IMR-90 (cell line): ENCODE results near the gene GBF1. TPM values are rescaled to one million over a fixed set of nuclear protein-coding genes. Genes with fewer than 3 reads are reported as not detected.

Experiments
- ATAC-seq: fragments of 200-7000 bp; cut with Tn5 transposase; 2 replicates; pipeline ENCODE4 v1.9.1; 2020; ENCODE audit warnings: low read depth, mild to moderate bottlenecking, moderate library complexity
- BruUV-seq: library from RNA; stranded (reverse); fragments of 400-500 nt; replicated peaks from 2 replicates; lab custom pipeline; 2021; lab: Mats Ljungman, UMichigan
- CTCF ChIA-PET: fragments of 300-600 bp; formaldehyde crosslinking; extraction: SDS; loops from one replicate; lab custom pipeline; 2021; ENCODE audit warnings: antibody characterized with exemption; lab: Yijun Ruan, JAX
- POLR2A ChIA-PET: fragments of 300-600 bp; sonication (Branson Sonifier 250); formaldehyde crosslinking; loops from one replicate; lab custom pipeline; 2022; ENCODE audit warnings: antibody characterized with exemption; ENCODE audit not compliant: unreplicated experiment; lab: Charles Lee
- DNase-seq: peaks from one replicate; pipeline ENCODE4 v3.0.0; 2013
- H2AFZ ChIP-seq: replicated peaks from 2 replicates; pipeline ENCODE3; 2013; ENCODE audit warnings: low read length, mild to moderate bottlenecking; ENCODE audit not compliant: poor library complexity
- H2AK5ac ChIP-seq: 2 replicates; pipeline ENCODE4 v1.6.1; 2013; ENCODE audit warnings: low read depth, low read length, inconsistent platforms
- H2AK9ac ChIP-seq: replicated peaks from 2 replicates; pipeline ENCODE3; 2013; ENCODE audit warnings: mild to moderate bottlenecking, low read depth, low read length, moderate library complexity; ENCODE audit not compliant: poor library complexity
- H2BK120ac ChIP-seq: 2 replicates; pipeline ENCODE4 v1.6.1; 2013; ENCODE audit warnings: low read depth, low read length, inconsistent platforms
- H2BK15ac ChIP-seq: 3 replicates; pipeline ENCODE4 v1.6.1; 2013; ENCODE audit warnings: low read depth, low read length, inconsistent platforms
- H2BK20ac ChIP-seq: 2 replicates; pipeline ENCODE4 v1.6.1; 2013; ENCODE audit warnings: low read depth, mild to moderate bottlenecking, inconsistent platforms, low read length, moderate library complexity
- H2BK5ac ChIP-seq: 2 replicates; pipeline ENCODE4 v1.6.1; 2013; ENCODE audit warnings: mild to moderate bottlenecking, low read depth, low read length, inconsistent platforms; ENCODE audit not compliant: poor library complexity, severe bottlenecking
- H3K14ac ChIP-seq: replicated peaks from 2 replicates; pipeline ENCODE4 v1.6.1; 2013; ENCODE audit warnings: low read depth, low read length, inconsistent platforms
- H3K18ac ChIP-seq: 2 replicates; pipeline ENCODE4 v1.6.1; 2013; ENCODE audit warnings: low read depth, low read length, control low read depth
- H3K23ac ChIP-seq: 2 replicates; pipeline ENCODE4 v1.6.1; 2013; ENCODE audit warnings: low read depth, low read length, inconsistent platforms
- H3K27ac ChIP-seq: 2 replicates; pipeline ENCODE4 v1.5.1; 2013; ENCODE audit warnings: mild to moderate bottlenecking, control low read depth, low read length; ENCODE audit not compliant: insufficient read depth
- H3K27me3 ChIP-seq: 2 replicates; pipeline ENCODE4 v1.6.1; 2013; ENCODE audit warnings: low read length; ENCODE audit not compliant: control insufficient read depth, insufficient read depth
- H3K36me3 ChIP-seq: 2 replicates; pipeline ENCODE4 v1.6.1; 2013; ENCODE audit warnings: low read length, mixed read lengths; ENCODE audit not compliant: control insufficient read depth, insufficient read depth
- H3K4ac ChIP-seq: 2 replicates; pipeline ENCODE4 v1.6.1; 2013; ENCODE audit warnings: low read depth, low read length, inconsistent platforms
- H3K4me1 ChIP-seq: 2 replicates; pipeline ENCODE4 v1.6.1; 2013; ENCODE audit warnings: low read length, mixed read lengths; ENCODE audit not compliant: control insufficient read depth, insufficient read depth
- H3K4me2 ChIP-seq: 2 replicates; pipeline ENCODE4 v1.6.1; 2013; ENCODE audit warnings: low read depth, mild to moderate bottlenecking, control low read depth, low read length, moderate library complexity
- H3K4me3 ChIP-seq: 2 replicates; pipeline ENCODE4 v1.5.1; 2013; ENCODE audit warnings: low read depth, mild to moderate bottlenecking, control low read depth, low read length, moderate library complexity; ENCODE audit not compliant: insufficient read depth
- H3K56ac ChIP-seq: 2 replicates; pipeline ENCODE4 v1.6.1; 2013; ENCODE audit warnings: low read length, inconsistent platforms; ENCODE audit not compliant: insufficient read depth; ENCODE audit errors: extremely low read depth
- H3K79me1 ChIP-seq, 2 experiments: 2 replicates each; pipeline ENCODE4 v1.6.1; 2013; ENCODE audit warnings: low read length in 2 of 2, inconsistent platforms in 1 of 2, low read depth in 1 of 2
- H3K9ac ChIP-seq: 2 replicates; pipeline ENCODE4 v1.6.1; 2013; ENCODE audit warnings: low read depth, low read length, control low read depth
- H3K9me1 ChIP-seq: 2 replicates; pipeline ENCODE4 v1.6.1; 2013; ENCODE audit warnings: low read length, inconsistent platforms; ENCODE audit not compliant: insufficient read depth
- H3K9me3 ChIP-seq: 2 replicates; pipeline ENCODE4 v1.6.1; 2013; ENCODE audit warnings: low read length; ENCODE audit not compliant: control insufficient read depth, insufficient read depth
- H4K20me1 ChIP-seq: 2 replicates; pipeline ENCODE4 v1.6.1; 2013; ENCODE audit warnings: low read length, inconsistent platforms; ENCODE audit not compliant: insufficient read depth
- H4K5ac ChIP-seq: 2 replicates; pipeline ENCODE4 v1.6.1; 2013; ENCODE audit warnings: mild to moderate bottlenecking, low read depth, low read length, control low read depth
- H4K8ac ChIP-seq, 2 experiments: 2 replicates each; pipeline ENCODE4 v1.6.1; 2013; ENCODE audit warnings: low read depth in 2 of 2, low read length in 2 of 2, control low read depth in 1 of 2, inconsistent platforms in 1 of 2
- H4K91ac ChIP-seq: 2 replicates; pipeline ENCODE4 v1.6.1; 2013; ENCODE audit warnings: low read depth, low read length, inconsistent platforms; ENCODE audit not compliant: insufficient read depth
- BHLHE40 ChIP-seq: fragments of 150-350 bp; IDR thresholded peaks from 2 replicates; pipeline ENCODE4 v1.6.1; 2016; ENCODE audit warnings: mild to moderate bottlenecking, low read depth, low read length
- ELK1 ChIP-seq: fragments of 150-350 bp; IDR thresholded peaks from 2 replicates; pipeline ENCODE4 v1.6.1; 2016; ENCODE audit warnings: low read depth, mild to moderate bottlenecking, low read length, moderate library complexity, borderline replicate concordance
- MXI1 ChIP-seq: IDR thresholded peaks from 2 replicates; pipeline ENCODE4 v1.6.1; 2012; ENCODE audit warnings: low read depth, mild to moderate bottlenecking, low read length, moderate library complexity, borderline replicate concordance
- POLR2A ChIP-seq: IDR thresholded peaks from 2 replicates; pipeline ENCODE4 v1.6.1; 2012; ENCODE audit warnings: mild to moderate bottlenecking, low read depth, low read length
- RAD21 ChIP-seq: IDR thresholded peaks from 2 replicates; pipeline ENCODE4 v1.6.1; 2012; ENCODE audit warnings: low read length, improper control_type of control experiment
- RFX5 ChIP-seq: IDR thresholded peaks from 2 replicates; pipeline ENCODE4 v1.8.0; 2012; ENCODE audit warnings: low read depth, mild to moderate bottlenecking, low read length, moderate library complexity
- SMC3 ChIP-seq: fragments of 150-350 bp; IDR thresholded peaks from 2 replicates; pipeline ENCODE4 v1.6.1; 2016; ENCODE audit warnings: low read depth, mild to moderate bottlenecking, antibody characterized with exemption, low read length, moderate library complexity
- dilution Hi-C: fragments of 300-500 bp; cut with HindIII; formaldehyde crosslinking; loops from one replicate; pipeline ENCODE4 v1.14.3; 2018; ENCODE audit warnings: low sequenced_read_pairs; ENCODE audit not compliant: unreplicated experiment
- in situ Hi-C: fragments of 300-500 bp; cut with MboI; formaldehyde crosslinking; loops from 3 replicates; pipeline ENCODE4 v1.14.3; 2019; ENCODE audit warnings: low sequenced_read_pairs, inconsistent platforms, mixed read lengths
- intact Hi-C: fragments of 100-400 bp; cut with micrococcal nuclease; formaldehyde crosslinking; loops from 2 replicates; pipeline ENCODE4 v1.10.0; 2022
- polyA plus RNA-seq, 3 experiments: library from polyadenylated mRNA; depleted of rRNA; stranded (reverse); fragments of >200 nt; gene quantifications; 2 replicates each; pipeline ENCODE4 v1.2.3, GENCODE V29; 2012; ENCODE audit warnings: low replicate concordance in 1 of 3
- total RNA-seq: library from RNA; depleted of rRNA; stranded (reverse); fragments of >200 nt; gene quantifications from 2 replicates; pipeline ENCODE4 v1.2.3, GENCODE V29; 2012

GBF1 gene
- total and polyA plus RNA-seq, 2 of the 4 experiments (the other 2 are of a cell fraction): 38.7 to 40.1 TPM

- peaks cover 43 to 82% of the 10 kb centered on the region in 2 experiments for H3K79me1 ChIP-seq
- ATAC-seq: no peak
- H2AK9ac ChIP-seq: no peak overlapping the region
- H3K9me1 ChIP-seq: peaks cover 4% of the 10 kb centered on the region
- no peak for DNase-seq
- in situ Hi-C loops (no loop called here), intact Hi-C loops (no loop called here), dilution Hi-C loops (no loop called here)
- no peak overlapping the region for H3K56ac ChIP-seq
- H3K27me3 ChIP-seq: no peaks in the 10 kb centered on the region
- no peaks in the 10 kb centered on the region for H3K4me1 ChIP-seq
- no peak overlapping the region for H3K18ac ChIP-seq
- CTCF ChIA-PET: no interaction called here
- no peak overlapping the region for H3K14ac ChIP-seq
- H3K4me2 ChIP-seq: no peak overlapping the region
- no peak overlapping the region for H3K4me3 ChIP-seq
- peaks cover 61% of the 10 kb centered on the region for H4K20me1 ChIP-seq
- H2BK5ac ChIP-seq: no peak overlapping the region
- H3K36me3 ChIP-seq: no peaks in the 10 kb centered on the region
- no peak overlapping the region for H2BK20ac ChIP-seq
- H3K9me3 ChIP-seq: no peaks in the 10 kb centered on the region
- no peak overlapping the region for H2AK5ac ChIP-seq
- POLR2A ChIA-PET: no interaction called here
- no peak overlapping the region for H3K9ac ChIP-seq
- no peak overlapping the region for H2BK15ac ChIP-seq
- H2BK120ac ChIP-seq: no peak overlapping the region
- H4K8ac ChIP-seq: no peak overlapping the region
- no peak overlapping the region for H3K23ac ChIP-seq
- no peak overlapping the region for H3K4ac ChIP-seq
- H4K91ac ChIP-seq: no peak overlapping the region
- H3K27ac ChIP-seq: no peak overlapping the region
- H4K5ac ChIP-seq: no peak overlapping the region
- BruUV-seq: no TSS peak
- TF ChIP-seq SMC3: no peak
- no peak for TF ChIP-seq ELK1
- TF ChIP-seq POLR2A: no peak
- no peak for TF ChIP-seq BHLHE40
- TF ChIP-seq MXI1: no peak
- TF ChIP-seq RFX5: no peak
- no peak for TF ChIP-seq RAD21
- H2AFZ ChIP-seq: no peak overlapping the region
These were observed 42.2 kb downstream of the GBF1 start for GRCh38 chr10:102287538-102287937.
